ENCODE results near the gene CAMK4. TPM values are rescaled to one million over a fixed set of nuclear protein-coding genes. Genes with fewer than 3 reads are reported as not detected.

The CAMK4 gene
- total RNA-seq, 1 experiment from 2014 or later = 10.2 TPM

GRCh38 chr5:111215971-111216370 is 8.2 kb upstream of the CAMK4 start:
- H3K9me2 ChIP-seq (ENCODE audit: insufficient read depth) = no peaks in the 10 kb centered on the region
- H3K79me2 ChIP-seq (ENCODE audit: insufficient read depth, low read length) = no peaks in the 10 kb centered on the region
- H3K36me3 ChIP-seq (ENCODE audit: control insufficient read depth in 1 of 2, insufficient read depth in 2 of 2, low read length in 2 of 2) = no peaks in the 10 kb centered on the region
- ChIA-PET POLR2A (no interaction called here), RAD21 (ENCODE audit: low non-redundant PET in 1 of 2, low total read pairs in 2 of 2, uncharacterized antibody in 2 of 2, unreplicated experiment in 2 of 2) (no interaction called here), CTCF (interaction anchor here (1.4 kb wide), 1 partner anchor 63 kb away, joined by 3 read pairs; no protein-coding TSS in a partner anchor)
- no peaks in the 10 kb centered on the region for H3K27me3 ChIP-seq (ENCODE audit: insufficient read depth, low read length)
- DNase-seq (ENCODE audit: low read depth, low spot score) (no peak), ATAC-seq (no peak)
- H3K27ac ChIP-seq (ENCODE audit: low read depth, low read length) = no peak overlapping the region
- no TSS peak for BruUV-seq (replicated peaks)
- no peaks in the 10 kb centered on the region for H3K9me3 ChIP-seq (ENCODE audit: control insufficient read depth in 1 of 2, insufficient read depth in 1 of 2, low read depth in 1 of 2, low read length in 2 of 2)
- no peaks in the 10 kb centered on the region for H4K20me1 ChIP-seq (ENCODE audit: insufficient read depth)
- no peak overlapping the region for H3K9ac ChIP-seq (ENCODE audit: low read length)
- no peak for TF ChIP-seq CEBPB (IDR thresholded peaks at IDR 0.05; ENCODE audit: low read depth)
- TF ChIP-seq, protein P1, sequence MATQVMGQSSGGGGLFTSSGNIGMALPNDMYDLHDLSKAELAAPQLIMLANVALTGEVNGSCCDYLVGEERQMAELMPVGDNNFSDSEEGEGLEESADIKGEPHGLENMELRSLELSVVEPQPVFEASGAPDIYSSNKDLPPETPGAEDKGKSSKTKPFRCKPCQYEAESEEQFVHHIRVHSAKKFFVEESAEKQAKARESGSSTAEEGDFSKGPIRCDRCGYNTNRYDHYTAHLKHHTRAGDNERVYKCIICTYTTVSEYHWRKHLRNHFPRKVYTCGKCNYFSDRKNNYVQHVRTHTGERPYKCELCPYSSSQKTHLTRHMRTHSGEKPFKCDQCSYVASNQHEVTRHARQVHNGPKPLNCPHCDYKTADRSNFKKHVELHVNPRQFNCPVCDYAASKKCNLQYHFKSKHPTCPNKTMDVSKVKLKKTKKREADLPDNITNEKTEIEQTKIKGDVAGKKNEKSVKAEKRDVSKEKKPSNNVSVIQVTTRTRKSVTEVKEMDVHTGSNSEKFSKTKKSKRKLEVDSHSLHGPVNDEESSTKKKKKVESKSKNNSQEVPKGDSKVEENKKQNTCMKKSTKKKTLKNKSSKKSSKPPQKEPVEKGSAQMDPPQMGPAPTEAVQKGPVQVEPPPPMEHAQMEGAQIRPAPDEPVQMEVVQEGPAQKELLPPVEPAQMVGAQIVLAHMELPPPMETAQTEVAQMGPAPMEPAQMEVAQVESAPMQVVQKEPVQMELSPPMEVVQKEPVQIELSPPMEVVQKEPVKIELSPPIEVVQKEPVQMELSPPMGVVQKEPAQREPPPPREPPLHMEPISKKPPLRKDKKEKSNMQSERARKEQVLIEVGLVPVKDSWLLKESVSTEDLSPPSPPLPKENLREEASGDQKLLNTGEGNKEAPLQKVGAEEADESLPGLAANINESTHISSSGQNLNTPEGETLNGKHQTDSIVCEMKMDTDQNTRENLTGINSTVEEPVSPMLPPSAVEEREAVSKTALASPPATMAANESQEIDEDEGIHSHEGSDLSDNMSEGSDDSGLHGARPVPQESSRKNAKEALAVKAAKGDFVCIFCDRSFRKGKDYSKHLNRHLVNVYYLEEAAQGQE (IDR thresholded peaks at IDR 0.05; ENCODE audit: low read depth) = no peak
- no peak for TF ChIP-seq ELF1 (IDR thresholded peaks at IDR 0.05; ENCODE audit: borderline replicate concordance, low read depth)
- no peak for TF ChIP-seq YY1 (IDR thresholded peaks at IDR 0.05; ENCODE audit: extremely low read depth, insufficient replicate concordance, low read depth, low read length)
- H3K4me1 ChIP-seq (ENCODE audit: control insufficient read depth in 1 of 2, insufficient read depth in 2 of 2, low read length in 2 of 2) = no peaks in the 10 kb centered on the region
- intact Hi-C loops (cut with micrococcal nuclease) = no loop called here
- no peak overlapping the region for H3K4me3 ChIP-seq (replicated peaks in 1 of 2; ENCODE audit: low read depth in 1 of 2, low read length in 2 of 2)
- H3K4me2 ChIP-seq (ENCODE audit: low read length) = no peak overlapping the region
- H2AFZ ChIP-seq (ENCODE audit: low read depth, low read length, poor library complexity, severe bottlenecking) = no peak overlapping the region

DNA sequence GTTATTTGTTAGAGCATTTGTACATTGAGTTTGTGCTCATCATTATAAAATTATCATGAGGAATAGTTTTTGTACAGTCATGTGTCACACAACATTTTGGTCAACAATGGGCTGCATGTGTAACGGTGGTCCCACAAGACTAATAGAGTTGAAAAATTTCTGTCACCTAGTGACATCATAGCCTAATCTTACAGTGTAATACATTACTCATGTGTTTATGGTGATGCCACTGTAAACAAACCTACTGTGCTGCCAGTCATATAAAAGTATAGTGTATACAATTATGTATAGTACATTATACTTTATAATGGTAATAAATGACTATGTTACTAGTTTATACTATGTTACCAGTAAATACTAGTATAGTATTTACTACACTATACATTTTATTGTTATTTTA is 3.0 kb upstream of the CAMK4 start:
- Histone ChIP-seq H3K27me3 (ENCODE audit: insufficient read depth, low read length) (peaks cover 17% of the 10 kb centered on the region), H3K4me2 (ENCODE audit: low read length) (no peak overlapping the region), H4K20me1 (ENCODE audit: insufficient read depth) (no peaks in the 10 kb centered on the region), H3K79me2 (ENCODE audit: insufficient read depth, low read length) (no peaks in the 10 kb centered on the region), H3K4me3 (replicated peaks in 1 of 2; ENCODE audit: low read depth in 1 of 2, low read length in 2 of 2) (no peak overlapping the region), H3K9ac (ENCODE audit: low read length) (no peak overlapping the region), H3K9me2 (ENCODE audit: insufficient read depth) (no peaks in the 10 kb centered on the region), H2AFZ (ENCODE audit: low read depth, low read length, poor library complexity, severe bottlenecking) (no peak overlapping the region), H3K9me3 (ENCODE audit: control insufficient read depth in 1 of 2, insufficient read depth in 1 of 2, low read depth in 1 of 2, low read length in 2 of 2) (no peaks in the 10 kb centered on the region), H3K4me1 (ENCODE audit: control insufficient read depth in 1 of 2, insufficient read depth in 2 of 2, low read length in 2 of 2) (peaks cover 0 to 17% of the 10 kb centered on the region in 2 experiments; a peak in 2 of 4 replicates), H3K36me3 (ENCODE audit: control insufficient read depth in 1 of 2, insufficient read depth in 2 of 2, low read length in 2 of 2) (no peaks in the 10 kb centered on the region), H3K27ac (ENCODE audit: low read depth, low read length) (no peak overlapping the region)
- ATAC-seq (no peak), DNase-seq (ENCODE audit: low read depth, low spot score) (no peak)
- intact Hi-C loops (cut with micrococcal nuclease) = no loop called here
- CTCF ChIA-PET = no interaction called here
- RAD21 ChIA-PET (ENCODE audit: low non-redundant PET in 1 of 2, low total read pairs in 2 of 2, uncharacterized antibody in 2 of 2, unreplicated experiment in 2 of 2) = no interaction called here
- POLR2A ChIA-PET = no interaction called here
- TF ChIP-seq ZNF274 (IDR thresholded peaks at IDR 0.05; ENCODE audit: low read depth, low read length) = no peak
- BruUV-seq (replicated peaks) = no TSS peak

Measured in HCT116 (cell line).